GM23338 (cell line): ENCODE data around the gene PSMB7. TPM values are rescaled to one million over a fixed set of nuclear protein-coding genes. Genes with fewer than 3 reads are reported as not detected.

Source experiments
- ATAC-seq: fragments of 200-7000 bp; cut with Tn5 transposase; 3 replicates; pipeline ENCODE4 v1.9.1; 2020
- DNase-seq: peaks from one replicate; pipeline ENCODE4 v3.0.0-alpha.2; 2015; ENCODE audit warnings: low spot score
- H2AFZ ChIP-seq: fragments of 200-600 bp; sonication (generic); 2 replicates; pipeline ENCODE4 v1.8.0; 2016; ENCODE audit warnings: antibody characterized with exemption, mild to moderate bottlenecking, moderate library complexity
- H3F3A ChIP-seq: fragments of 200-600 bp; sonication (generic); replicated peaks from 2 replicates; pipeline ENCODE4 v1.8.0; 2017; ENCODE audit warnings: antibody characterized with exemption, mixed run types, low read depth
- H3K27ac ChIP-seq: fragments of 200-600 bp; sonication (generic); 2 replicates; pipeline ENCODE4 v1.6.1; 2016; ENCODE audit warnings: low read depth
- H3K27me3 ChIP-seq: fragments of 200-600 bp; sonication (generic); 2 replicates; pipeline ENCODE4 v1.8.0; 2016; ENCODE audit warnings: mild to moderate bottlenecking, mixed run types, moderate library complexity; ENCODE audit not compliant: insufficient read depth
- H3K36me3 ChIP-seq: fragments of 200-600 bp; sonication (generic); 2 replicates; pipeline ENCODE4 v1.8.0; 2016; ENCODE audit warnings: mild to moderate bottlenecking; ENCODE audit not compliant: insufficient read depth
- H3K4me1 ChIP-seq: fragments of 200-600 bp; sonication (generic); 2 replicates; pipeline ENCODE4 v1.8.0; 2016; ENCODE audit warnings: mild to moderate bottlenecking, moderate library complexity; ENCODE audit not compliant: insufficient read depth
- H3K4me2 ChIP-seq: fragments of 200-600 bp; sonication (generic); 2 replicates; pipeline ENCODE4 v1.7.1; 2017; ENCODE audit warnings: mixed run types
- H3K4me3 ChIP-seq: fragments of 200-600 bp; sonication (generic); 2 replicates; pipeline ENCODE4 v1.6.1; 2016; ENCODE audit warnings: mixed run types
- H3K79me2 ChIP-seq: fragments of 200-600 bp; sonication (generic); replicated peaks from 2 replicates; pipeline ENCODE4 v1.8.0; 2017; ENCODE audit warnings: mild to moderate bottlenecking; ENCODE audit not compliant: insufficient read depth
- H3K9me2 ChIP-seq: fragments of 200-600 bp; sonication (generic); 2 replicates; pipeline ENCODE4 v1.8.0; 2017; ENCODE audit not compliant: insufficient read depth
- H4K20me1 ChIP-seq: fragments of 200-600 bp; sonication (generic); replicated peaks from 2 replicates; pipeline ENCODE4 v1.8.0; 2017; ENCODE audit warnings: mild to moderate bottlenecking; ENCODE audit not compliant: insufficient read depth
- H3K27ac Mint-ChIP-seq: 2 replicates; pipeline ENCODE4 v1.8.0; 2020; ENCODE audit warnings: inconsistent platforms, mild to moderate bottlenecking, moderate library complexity, mixed read lengths
- H3K27me3 Mint-ChIP-seq: 3 replicates; pipeline ENCODE4 v1.8.0; 2022; ENCODE audit warnings: low read depth, mild to moderate bottlenecking, moderate library complexity, mixed read lengths, inconsistent platforms; ENCODE audit not compliant: insufficient read depth, poor library complexity
- H3K36me3 Mint-ChIP-seq: 3 replicates; pipeline ENCODE4 v1.8.0; 2021; ENCODE audit warnings: low read depth, mild to moderate bottlenecking, inconsistent platforms, moderate library complexity, mixed read lengths
- H3K4me1 Mint-ChIP-seq: 3 replicates; pipeline ENCODE4 v1.8.0; 2020; ENCODE audit warnings: mild to moderate bottlenecking, inconsistent platforms, mixed read lengths
- H3K4me3 Mint-ChIP-seq: 3 replicates; pipeline ENCODE4 v1.8.0; 2021; ENCODE audit warnings: moderate library complexity, mild to moderate bottlenecking, inconsistent platforms, mixed read lengths
- H3K9me3 Mint-ChIP-seq: 3 replicates; pipeline ENCODE4 v1.8.0; 2020; ENCODE audit warnings: moderate library complexity, mild to moderate bottlenecking, inconsistent platforms, mixed read lengths
- CREB1 ChIP-seq: fragments of 250-450 bp; sonication (Bioruptor Pico); IDR thresholded peaks from 2 replicates; pipeline ENCODE4 v1.5.0; 2020; ENCODE audit warnings: low read depth, mild to moderate bottlenecking, moderate library complexity
- ETS1 ChIP-seq: IDR thresholded peaks from 2 replicates; pipeline ENCODE4 v1.6.1; 2016; ENCODE audit warnings: antibody characterized with exemption
- EZH2 ChIP-seq: fragments of 200-600 bp; sonication (generic); IDR thresholded peaks from one replicate; pipeline ENCODE4 v1.8.0; 2017; ENCODE audit warnings: antibody characterized with exemption, mild to moderate bottlenecking, low read depth; ENCODE audit not compliant: unreplicated experiment
- EZH2phosphoT487 ChIP-seq: fragments of 200-600 bp; sonication (generic); IDR thresholded peaks from one replicate; pipeline ENCODE4 v1.8.1; 2018; ENCODE audit warnings: antibody characterized with exemption; ENCODE audit not compliant: unreplicated experiment
- JUNB ChIP-seq: IDR thresholded peaks from one replicate; pipeline ENCODE4 v1.6.1; 2016; ENCODE audit warnings: antibody characterized with exemption; ENCODE audit not compliant: unreplicated experiment
- polyA plus RNA-seq: library from polyadenylated mRNA; unstranded; fragments of >200 nt; fragmentation: Nextera tagmentation; extraction: Ambion mirVana; gene quantifications from 2 replicates; pipeline ENCODE4 v1.2.1, GENCODE V29; 2016
- total RNA-seq: library from RNA; depleted of rRNA; stranded (reverse); fragments of >200 nt; shearing (Covaris generic); gene quantifications from 2 replicates; pipeline ENCODE4 v1.2.3, GENCODE V29; 2014
- TF ChIP-seq, protein P1 (sequence below): IDR thresholded peaks from one replicate; pipeline ENCODE4 v1.6.1; 2018; ENCODE audit warnings: antibody characterized with exemption; ENCODE audit not compliant: unreplicated experiment
- TF ChIP-seq, protein P2 (sequence below): fragments of 250-450 bp; sonication (Bioruptor Pico); IDR thresholded peaks from 2 replicates; pipeline ENCODE4 v1.5.0; 2020; ENCODE audit warnings: mild to moderate bottlenecking, moderate library complexity
- TF ChIP-seq, protein P3 (sequence below), 2 experiments: fragments of 200-600 bp in 1 of 2; sonication (generic) in 1 of 2; conservative IDR thresholded peaks; 2 replicates each; pipeline versions ENCODE4 v1.5.1 to v1.6.1; 2016 to 2017; ENCODE audit warnings: antibody characterized with exemption in 2 of 2, low read depth in 2 of 2, mild to moderate bottlenecking in 2 of 2, moderate library complexity in 1 of 2

Gene PSMB7
- total and polyA plus RNA-seq, 2 experiments from 2014 or later = 255 to 268 TPM

- TF ChIP-seq, protein P1, sequence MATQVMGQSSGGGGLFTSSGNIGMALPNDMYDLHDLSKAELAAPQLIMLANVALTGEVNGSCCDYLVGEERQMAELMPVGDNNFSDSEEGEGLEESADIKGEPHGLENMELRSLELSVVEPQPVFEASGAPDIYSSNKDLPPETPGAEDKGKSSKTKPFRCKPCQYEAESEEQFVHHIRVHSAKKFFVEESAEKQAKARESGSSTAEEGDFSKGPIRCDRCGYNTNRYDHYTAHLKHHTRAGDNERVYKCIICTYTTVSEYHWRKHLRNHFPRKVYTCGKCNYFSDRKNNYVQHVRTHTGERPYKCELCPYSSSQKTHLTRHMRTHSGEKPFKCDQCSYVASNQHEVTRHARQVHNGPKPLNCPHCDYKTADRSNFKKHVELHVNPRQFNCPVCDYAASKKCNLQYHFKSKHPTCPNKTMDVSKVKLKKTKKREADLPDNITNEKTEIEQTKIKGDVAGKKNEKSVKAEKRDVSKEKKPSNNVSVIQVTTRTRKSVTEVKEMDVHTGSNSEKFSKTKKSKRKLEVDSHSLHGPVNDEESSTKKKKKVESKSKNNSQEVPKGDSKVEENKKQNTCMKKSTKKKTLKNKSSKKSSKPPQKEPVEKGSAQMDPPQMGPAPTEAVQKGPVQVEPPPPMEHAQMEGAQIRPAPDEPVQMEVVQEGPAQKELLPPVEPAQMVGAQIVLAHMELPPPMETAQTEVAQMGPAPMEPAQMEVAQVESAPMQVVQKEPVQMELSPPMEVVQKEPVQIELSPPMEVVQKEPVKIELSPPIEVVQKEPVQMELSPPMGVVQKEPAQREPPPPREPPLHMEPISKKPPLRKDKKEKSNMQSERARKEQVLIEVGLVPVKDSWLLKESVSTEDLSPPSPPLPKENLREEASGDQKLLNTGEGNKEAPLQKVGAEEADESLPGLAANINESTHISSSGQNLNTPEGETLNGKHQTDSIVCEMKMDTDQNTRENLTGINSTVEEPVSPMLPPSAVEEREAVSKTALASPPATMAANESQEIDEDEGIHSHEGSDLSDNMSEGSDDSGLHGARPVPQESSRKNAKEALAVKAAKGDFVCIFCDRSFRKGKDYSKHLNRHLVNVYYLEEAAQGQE = no peak
- TF ChIP-seq EZH2phosphoT487 = no peak
Observed at GRCh38 chr9:124373851-124374250, 41.4 kb downstream of the PSMB7 start (continued).

DNA sequence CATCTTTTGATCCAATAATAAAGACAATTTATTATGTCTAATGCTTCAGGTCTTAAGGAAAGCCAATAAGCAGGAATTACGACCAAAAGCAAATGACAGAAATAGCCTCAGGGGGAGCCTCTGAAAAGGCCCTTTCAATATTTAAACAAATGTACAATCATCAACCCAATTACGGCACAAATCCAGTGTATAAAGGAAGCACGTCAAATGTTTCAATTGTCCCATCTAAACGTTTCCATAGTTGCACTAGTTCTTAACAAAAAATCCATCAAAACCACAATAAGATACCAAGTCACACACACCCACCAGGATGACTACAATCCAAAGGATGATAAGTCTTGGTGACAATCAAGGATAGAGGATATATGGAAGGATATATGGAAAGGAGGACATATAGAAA lies 41.9 kb downstream of the PSMB7 start:
- no peaks in the 10 kb centered on the region for H3F3A ChIP-seq
- Mint-ChIP-seq H3K4me1 (peaks cover 37% of the 10 kb centered on the region), H3K36me3 (peaks cover 22% of the 10 kb centered on the region; the same call in 2 of the 3 replicates), H3K27ac (no peak overlapping the region), H3K27me3 (no peaks in the 10 kb centered on the region), H3K4me3 (no peak overlapping the region), H3K9me3 (peaks cover 3% of the 10 kb centered on the region; the same call in 2 of the 3 replicates)
- no peaks in the 10 kb centered on the region for H3K36me3 ChIP-seq
- no peaks in the 10 kb centered on the region for H3K27me3 ChIP-seq
- peaks cover 98% of the 10 kb centered on the region for H3K79me2 ChIP-seq
- H2AFZ ChIP-seq = no peak overlapping the region
- ATAC-seq = no peak
- peaks cover 28% of the 10 kb centered on the region; the same call in 1 of the 2 replicates for H4K20me1 ChIP-seq
- H3K27ac ChIP-seq = no peak overlapping the region
- no peak overlapping the region for H3K4me2 ChIP-seq
- no peak for DNase-seq
- no peaks in the 10 kb centered on the region for H3K9me2 ChIP-seq
- H3K4me1 ChIP-seq = no peaks in the 10 kb centered on the region
- H3K4me3 ChIP-seq = no peak overlapping the region
- TF ChIP-seq EZH2 (no peak), EZH2phosphoT487 (no peak), JUNB (no peak), ETS1 (no peak), CREB1 (CRISPR knock-in tag) (no peak)
- TF ChIP-seq, protein P2, sequence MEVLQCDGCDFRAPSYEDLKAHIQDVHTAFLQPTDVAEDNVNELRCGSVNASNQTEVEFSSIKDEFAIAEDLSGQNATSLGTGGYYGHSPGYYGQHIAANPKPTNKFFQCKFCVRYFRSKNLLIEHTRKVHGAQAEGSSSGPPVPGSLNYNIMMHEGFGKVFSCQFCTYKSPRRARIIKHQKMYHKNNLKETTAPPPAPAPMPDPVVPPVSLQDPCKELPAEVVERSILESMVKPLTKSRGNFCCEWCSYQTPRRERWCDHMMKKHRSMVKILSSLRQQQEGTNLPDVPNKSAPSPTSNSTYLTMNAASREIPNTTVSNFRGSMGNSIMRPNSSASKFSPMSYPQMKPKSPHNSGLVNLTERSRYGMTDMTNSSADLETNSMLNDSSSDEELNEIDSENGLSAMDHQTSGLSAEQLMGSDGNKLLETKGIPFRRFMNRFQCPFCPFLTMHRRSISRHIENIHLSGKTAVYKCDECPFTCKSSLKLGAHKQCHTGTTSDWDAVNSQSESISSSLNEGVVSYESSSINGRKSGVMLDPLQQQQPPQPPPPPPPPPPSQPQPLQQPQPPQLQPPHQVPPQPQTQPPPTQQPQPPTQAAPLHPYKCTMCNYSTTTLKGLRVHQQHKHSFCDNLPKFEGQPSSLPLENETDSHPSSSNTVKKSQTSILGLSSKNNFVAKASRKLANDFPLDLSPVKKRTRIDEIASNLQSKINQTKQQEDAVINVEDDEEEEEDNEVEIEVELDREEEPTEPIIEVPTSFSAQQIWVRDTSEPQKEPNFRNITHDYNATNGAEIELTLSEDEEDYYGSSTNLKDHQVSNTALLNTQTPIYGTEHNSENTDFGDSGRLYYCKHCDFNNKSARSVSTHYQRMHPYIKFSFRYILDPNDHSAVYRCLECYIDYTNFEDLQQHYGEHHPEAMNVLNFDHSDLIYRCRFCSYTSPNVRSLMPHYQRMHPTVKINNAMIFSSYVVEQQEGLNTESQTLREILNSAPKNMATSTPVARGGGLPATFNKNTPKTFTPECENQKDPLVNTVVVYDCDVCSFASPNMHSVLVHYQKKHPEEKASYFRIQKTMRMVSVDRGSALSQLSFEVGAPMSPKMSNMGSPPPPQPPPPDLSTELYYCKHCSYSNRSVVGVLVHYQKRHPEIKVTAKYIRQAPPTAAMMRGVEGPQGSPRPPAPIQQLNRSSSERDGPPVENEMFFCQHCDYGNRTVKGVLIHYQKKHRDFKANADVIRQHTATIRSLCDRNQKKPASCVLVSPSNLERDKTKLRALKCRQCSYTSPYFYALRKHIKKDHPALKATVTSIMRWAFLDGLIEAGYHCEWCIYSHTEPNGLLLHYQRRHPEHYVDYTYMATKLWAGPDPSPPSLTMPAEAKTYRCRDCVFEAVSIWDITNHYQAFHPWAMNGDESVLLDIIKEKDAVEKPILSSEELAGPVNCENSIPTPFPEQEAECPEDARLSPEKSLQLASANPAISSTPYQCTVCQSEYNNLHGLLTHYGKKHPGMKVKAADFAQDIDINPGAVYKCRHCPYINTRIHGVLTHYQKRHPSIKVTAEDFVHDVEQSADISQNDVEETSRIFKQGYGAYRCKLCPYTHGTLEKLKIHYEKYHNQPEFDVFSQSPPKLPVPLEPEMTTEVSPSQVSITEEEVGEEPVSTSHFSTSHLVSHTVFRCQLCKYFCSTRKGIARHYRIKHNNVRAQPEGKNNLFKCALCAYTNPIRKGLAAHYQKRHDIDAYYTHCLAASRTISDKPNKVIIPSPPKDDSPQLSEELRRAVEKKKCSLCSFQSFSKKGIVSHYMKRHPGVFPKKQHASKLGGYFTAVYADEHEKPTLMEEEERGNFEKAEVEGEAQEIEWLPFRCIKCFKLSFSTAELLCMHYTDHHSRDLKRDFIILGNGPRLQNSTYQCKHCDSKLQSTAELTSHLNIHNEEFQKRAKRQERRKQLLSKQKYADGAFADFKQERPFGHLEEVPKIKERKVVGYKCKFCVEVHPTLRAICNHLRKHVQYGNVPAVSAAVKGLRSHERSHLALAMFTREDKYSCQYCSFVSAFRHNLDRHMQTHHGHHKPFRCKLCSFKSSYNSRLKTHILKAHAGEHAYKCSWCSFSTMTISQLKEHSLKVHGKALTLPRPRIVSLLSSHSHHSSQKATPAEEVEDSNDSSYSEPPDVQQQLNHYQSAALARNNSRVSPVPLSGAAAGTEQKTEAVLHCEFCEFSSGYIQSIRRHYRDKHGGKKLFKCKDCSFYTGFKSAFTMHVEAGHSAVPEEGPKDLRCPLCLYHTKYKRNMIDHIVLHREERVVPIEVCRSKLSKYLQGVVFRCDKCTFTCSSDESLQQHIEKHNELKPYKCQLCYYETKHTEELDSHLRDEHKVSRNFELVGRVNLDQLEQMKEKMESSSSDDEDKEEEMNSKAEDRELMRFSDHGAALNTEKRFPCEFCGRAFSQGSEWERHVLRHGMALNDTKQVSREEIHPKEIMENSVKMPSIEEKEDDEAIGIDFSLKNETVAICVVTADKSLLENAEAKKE (CRISPR knock-in tag) = no peak
- TF ChIP-seq, protein P3, sequence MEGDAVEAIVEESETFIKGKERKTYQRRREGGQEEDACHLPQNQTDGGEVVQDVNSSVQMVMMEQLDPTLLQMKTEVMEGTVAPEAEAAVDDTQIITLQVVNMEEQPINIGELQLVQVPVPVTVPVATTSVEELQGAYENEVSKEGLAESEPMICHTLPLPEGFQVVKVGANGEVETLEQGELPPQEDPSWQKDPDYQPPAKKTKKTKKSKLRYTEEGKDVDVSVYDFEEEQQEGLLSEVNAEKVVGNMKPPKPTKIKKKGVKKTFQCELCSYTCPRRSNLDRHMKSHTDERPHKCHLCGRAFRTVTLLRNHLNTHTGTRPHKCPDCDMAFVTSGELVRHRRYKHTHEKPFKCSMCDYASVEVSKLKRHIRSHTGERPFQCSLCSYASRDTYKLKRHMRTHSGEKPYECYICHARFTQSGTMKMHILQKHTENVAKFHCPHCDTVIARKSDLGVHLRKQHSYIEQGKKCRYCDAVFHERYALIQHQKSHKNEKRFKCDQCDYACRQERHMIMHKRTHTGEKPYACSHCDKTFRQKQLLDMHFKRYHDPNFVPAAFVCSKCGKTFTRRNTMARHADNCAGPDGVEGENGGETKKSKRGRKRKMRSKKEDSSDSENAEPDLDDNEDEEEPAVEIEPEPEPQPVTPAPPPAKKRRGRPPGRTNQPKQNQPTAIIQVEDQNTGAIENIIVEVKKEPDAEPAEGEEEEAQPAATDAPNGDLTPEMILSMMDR (conservative IDR thresholded peaks at IDR 0.05; ENCODE audit: low read depth in 2 of 2) = no peak
- TF ChIP-seq, protein P1 = no peak
